ENCODE measurements around the gene HYAL3. TPM values are rescaled to one million over a fixed set of nuclear protein-coding genes. Genes with fewer than 3 reads are reported as not detected.
"Not testable (repeated sequence)": the region's sequence is repeated elsewhere in the genome, so short reads cannot be mapped to it uniquely, and the experiment has no call there.

Gene HYAL3
- total and polyA plus RNA-seq, 7 donors, result 0.60 to 8.3 (median 3.3) TPM

DNA sequence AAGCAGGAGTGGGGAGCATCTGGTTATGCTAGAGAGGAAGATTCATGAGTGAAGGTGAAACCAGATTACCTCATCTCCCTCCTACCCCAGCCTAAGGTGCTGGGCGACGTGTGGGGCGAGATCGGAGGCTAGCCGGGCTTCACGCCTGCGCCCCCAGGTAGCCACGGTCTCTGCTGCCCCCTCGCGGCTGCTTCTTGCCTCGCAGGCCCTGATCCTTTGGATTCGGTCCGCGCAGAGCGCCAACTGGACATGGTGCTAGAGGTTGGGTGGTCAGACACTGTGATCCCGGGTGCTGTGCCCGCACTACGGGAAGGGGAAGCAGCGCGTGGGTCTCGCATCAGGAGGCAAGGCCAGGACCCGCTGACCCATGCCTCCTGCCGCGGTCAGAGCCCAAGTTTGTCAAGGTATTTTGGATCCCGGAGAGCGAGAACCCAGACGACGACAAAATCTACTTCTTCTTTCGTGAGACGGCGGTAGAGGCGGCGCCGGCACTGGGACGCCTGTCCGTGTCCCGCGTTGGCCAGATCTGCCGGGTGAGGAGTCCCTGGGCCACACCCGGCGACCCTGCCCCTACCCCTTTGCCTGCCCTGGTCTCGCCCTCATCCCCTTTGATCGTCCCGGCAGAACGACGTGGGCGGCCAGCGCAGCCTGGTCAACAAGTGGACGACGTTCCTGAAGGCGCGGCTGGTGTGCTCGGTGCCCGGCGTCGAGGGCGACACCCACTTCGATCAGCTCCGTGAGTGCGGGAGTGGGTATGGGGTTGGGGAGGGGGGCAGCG lies 26.1 kb downstream of the HYAL3 start:
- TF ChIP-seq, protein P1, sequence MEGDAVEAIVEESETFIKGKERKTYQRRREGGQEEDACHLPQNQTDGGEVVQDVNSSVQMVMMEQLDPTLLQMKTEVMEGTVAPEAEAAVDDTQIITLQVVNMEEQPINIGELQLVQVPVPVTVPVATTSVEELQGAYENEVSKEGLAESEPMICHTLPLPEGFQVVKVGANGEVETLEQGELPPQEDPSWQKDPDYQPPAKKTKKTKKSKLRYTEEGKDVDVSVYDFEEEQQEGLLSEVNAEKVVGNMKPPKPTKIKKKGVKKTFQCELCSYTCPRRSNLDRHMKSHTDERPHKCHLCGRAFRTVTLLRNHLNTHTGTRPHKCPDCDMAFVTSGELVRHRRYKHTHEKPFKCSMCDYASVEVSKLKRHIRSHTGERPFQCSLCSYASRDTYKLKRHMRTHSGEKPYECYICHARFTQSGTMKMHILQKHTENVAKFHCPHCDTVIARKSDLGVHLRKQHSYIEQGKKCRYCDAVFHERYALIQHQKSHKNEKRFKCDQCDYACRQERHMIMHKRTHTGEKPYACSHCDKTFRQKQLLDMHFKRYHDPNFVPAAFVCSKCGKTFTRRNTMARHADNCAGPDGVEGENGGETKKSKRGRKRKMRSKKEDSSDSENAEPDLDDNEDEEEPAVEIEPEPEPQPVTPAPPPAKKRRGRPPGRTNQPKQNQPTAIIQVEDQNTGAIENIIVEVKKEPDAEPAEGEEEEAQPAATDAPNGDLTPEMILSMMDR (IDR thresholded peaks at IDR 0.05), result peak; percentile 97 to 99 (median 99)
- TF ChIP-seq POLR2A (IDR thresholded peaks at IDR 0.05), result no peak
- TF ChIP-seq EP300 (IDR thresholded peaks at IDR 0.05), result no peak
- TF ChIP-seq POLR2AphosphoS5 (IDR thresholded peaks at IDR 0.05), result peak in 3 of 4 donors; percentile 20 to 38 (median 34)
- 2 to 5% methylated on average over 61 of the region's 61 CpGs for WGBS, 2 donors
- peak; percentile 92 for DNase-seq
- Histone ChIP-seq H3K36me3 (peaks cover 0 to 11% (median 0%) of the 10 kb centered on the region in 4 donors), H3K27me3 (peaks cover 0 to 21% (median 0%) of the 10 kb centered on the region in 3 donors), H3K4me1 (peaks cover 0 to 43% (median 36%) of the 10 kb centered on the region in 4 donors), H3K27ac (peak overlapping the region in 3 of 4 donors; percentile 48 to 99 (median 65)), H3K4me3 (peak overlapping the region in 3 of 4 donors; percentile 31 to 45 (median 35)), H3K9me3 (no peaks in the 10 kb centered on the region)
- intact Hi-C loops (cut with DNase I), result loop anchor here (1.0 to 2.0 kb wide), 3 partner anchors 13 to 80 kb away; no protein-coding TSS in a partner anchor

DNA sequence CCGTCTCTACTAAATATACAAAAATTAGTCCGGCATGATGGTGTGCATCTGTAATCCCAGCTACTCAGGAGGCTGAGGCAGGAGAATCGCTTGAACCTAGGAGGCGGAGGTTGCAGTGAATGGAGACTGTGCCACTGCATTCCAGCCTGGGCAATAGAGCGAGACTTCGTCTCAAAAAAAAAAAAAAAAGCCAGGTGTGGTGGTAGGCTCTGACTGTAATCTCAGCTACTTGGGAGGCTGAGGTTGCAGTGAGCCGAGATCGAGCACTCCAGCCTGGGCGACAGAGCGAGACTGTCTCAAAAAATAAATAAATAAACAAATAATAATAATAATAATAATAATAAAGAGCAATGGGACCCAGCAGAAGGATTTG lies 26.7 kb downstream of the HYAL3 start:
- peak overlapping the region in 1 of 4 donors; percentile 45 for H3K4me3 ChIP-seq

DNA sequence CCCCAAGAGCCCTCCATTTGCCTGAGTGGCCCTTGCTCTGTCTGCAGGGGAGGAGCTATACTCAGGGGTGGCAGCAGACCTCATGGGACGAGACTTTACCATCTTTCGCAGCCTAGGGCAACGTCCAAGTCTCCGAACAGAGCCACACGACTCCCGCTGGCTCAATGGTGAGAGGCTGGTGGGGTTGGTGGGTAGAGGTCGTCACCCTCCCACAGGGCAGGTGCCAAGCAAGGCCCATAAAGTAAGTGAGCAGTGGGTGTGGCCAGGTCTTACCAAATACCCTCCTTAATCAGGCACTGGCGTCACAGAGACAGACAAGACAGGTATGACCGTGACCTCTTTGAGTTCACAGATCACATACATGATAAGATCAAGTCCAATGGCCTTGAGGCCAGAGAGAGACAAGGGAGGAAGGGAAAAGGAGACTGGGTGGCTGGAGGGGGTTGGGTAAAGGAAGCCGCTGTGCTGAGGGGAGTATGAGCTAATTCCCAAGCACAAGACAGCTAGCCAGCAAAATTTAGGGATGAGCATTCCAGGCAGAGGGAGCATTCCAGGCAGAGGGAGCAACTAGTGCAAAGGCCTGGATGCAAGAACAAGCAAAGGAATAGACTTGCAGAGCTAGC lies 27.8 kb downstream of the HYAL3 start:
- Histone ChIP-seq H3K27me3 (peaks cover 0 to 21% (median 0%) of the 10 kb centered on the region in 3 donors), H3K36me3 (peaks cover 0 to 10% (median 0%) of the 10 kb centered on the region in 4 donors), H3K4me1 (peaks cover 0 to 60% (median 52%) of the 10 kb centered on the region in 4 donors), H3K9me3 (no peaks in the 10 kb centered on the region), H3K27ac (peak overlapping the region in 3 of 4 donors; percentile 93 to 99 (median 99)), H3K4me3 (peak overlapping the region in 1 of 4 donors; percentile 43)
- intact Hi-C loops (cut with DNase I), result no loop called here
- no peak for DNase-seq
- WGBS, 2 donors, result 40 to 80% methylated on average over 10 of the region's 10 CpGs
- no peak for TF ChIP-seq POLR2A (IDR thresholded peaks at IDR 0.05)
- TF ChIP-seq, protein P1 (IDR thresholded peaks at IDR 0.05), result no peak
- TF ChIP-seq EP300 (IDR thresholded peaks at IDR 0.05), result no peak

More for the DNA sequence above, 26.7 kb downstream of the HYAL3 start:
- peaks cover 0 to 21% (median 0%) of the 10 kb centered on the region in 3 donors for H3K27me3 ChIP-seq
- intact Hi-C loops (cut with DNase I), result loop anchor here (2.0 kb wide), 1 partner anchor 80 kb away; no protein-coding TSS in a partner anchor
- H3K27ac ChIP-seq, result peak overlapping the region in 3 of 4 donors; percentile 48 to 99 (median 65)
- DNase-seq, H3K9me3 ChIP-seq: not testable (repeated sequence)
- 61 to 71% methylated on average over 10 of the region's 10 CpGs for WGBS, 2 donors
- H3K4me1 ChIP-seq, result peaks cover 0 to 49% (median 42%) of the 10 kb centered on the region in 4 donors
- peaks cover 0 to 11% (median 0%) of the 10 kb centered on the region in 4 donors for H3K36me3 ChIP-seq

DNA sequence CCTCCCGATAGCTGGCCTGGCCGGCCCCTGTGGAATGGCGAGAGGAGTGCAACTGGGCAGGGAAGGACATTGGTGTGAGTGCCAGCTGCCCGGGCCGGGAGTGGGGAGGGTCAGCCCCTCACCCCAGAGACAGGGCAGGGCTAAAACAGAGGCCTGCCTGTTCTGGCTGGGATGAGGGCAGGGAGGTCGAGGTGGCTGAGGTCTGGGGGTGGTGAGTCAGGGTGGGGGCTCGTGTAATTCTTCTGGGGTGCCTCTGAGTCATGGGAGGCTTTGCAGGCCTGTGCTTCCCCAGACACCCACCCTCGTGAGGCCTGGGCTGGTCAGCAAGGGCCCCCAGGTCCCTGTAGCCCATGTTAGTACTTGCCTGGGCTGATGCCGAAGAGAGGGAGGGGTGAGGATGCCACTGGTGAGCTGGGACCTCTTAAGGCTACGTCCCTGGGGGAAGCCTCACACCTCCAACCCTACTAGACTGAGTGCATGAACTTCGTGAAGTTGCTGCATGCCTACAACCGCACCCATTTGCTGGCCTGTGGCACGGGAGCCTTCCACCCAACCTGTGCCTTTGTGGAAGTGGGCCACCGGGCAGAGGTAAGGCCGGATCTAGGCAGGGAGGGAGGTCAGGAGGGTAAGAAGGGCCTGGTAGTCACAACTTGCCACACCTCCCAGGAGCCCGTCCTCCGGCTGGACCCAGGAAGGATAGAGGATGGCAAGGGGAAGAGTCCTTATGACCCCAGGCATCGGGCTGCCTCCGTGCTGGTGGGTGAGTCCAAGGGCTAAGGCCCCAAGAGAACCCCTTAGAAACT lies 28.6 kb downstream of the HYAL3 start:
- H3K4me3 ChIP-seq, result peak overlapping the region in 3 of 4 donors; percentile 34 to 43 (median 39)
- intact Hi-C loops (cut with DNase I), result no loop called here
- TF ChIP-seq POLR2A (IDR thresholded peaks at IDR 0.05) (no peak), POLR2AphosphoS5 (IDR thresholded peaks at IDR 0.05) (peak in 2 of 4 donors; percentile 65 to 70), EP300 (IDR thresholded peaks at IDR 0.05) (no peak)

DNA sequence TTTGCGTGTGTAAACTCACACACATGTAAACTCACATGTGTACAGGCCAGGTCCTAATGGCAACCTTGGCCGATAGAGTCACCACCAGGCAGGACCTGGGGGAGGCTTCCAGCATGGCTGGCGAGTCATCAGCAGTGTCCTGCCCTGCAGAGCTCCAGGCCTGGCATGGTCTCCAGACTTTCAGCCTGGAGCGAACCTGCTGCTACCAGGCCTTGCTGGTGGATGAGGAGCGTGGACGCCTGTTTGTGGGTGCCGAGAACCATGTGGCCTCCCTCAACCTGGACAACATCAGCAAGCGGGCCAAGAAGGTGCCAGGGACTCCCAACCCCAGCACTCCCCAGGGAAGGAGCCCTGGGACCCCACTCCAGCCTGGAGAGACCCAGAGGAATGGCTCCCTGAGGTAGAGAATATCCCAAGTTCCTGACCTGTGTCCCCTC lies 29.2 kb downstream of the HYAL3 start:
- WGBS, 2 donors, result 86 to 90% methylated on average over 8 of the region's 8 CpGs
- H3K9me3 ChIP-seq, result no peaks in the 10 kb centered on the region
- H3K36me3 ChIP-seq, result no peaks in the 10 kb centered on the region
- intact Hi-C loops (cut with DNase I), result no loop called here
- H3K27me3 ChIP-seq, result peaks cover 0 to 9% (median 0%) of the 10 kb centered on the region in 3 donors
- no peak for TF ChIP-seq EP300 (IDR thresholded peaks at IDR 0.05)
- TF ChIP-seq POLR2AphosphoS5 (IDR thresholded peaks at IDR 0.05), result no peak
- TF ChIP-seq POLR2A (IDR thresholded peaks at IDR 0.05), result no peak
- TF ChIP-seq, protein P1 (IDR thresholded peaks at IDR 0.05), result no peak
- H3K27ac ChIP-seq, result peak overlapping the region; percentile 93 to 99 (median 99)
- H3K4me1 ChIP-seq, result peaks cover 0 to 74% (median 66%) of the 10 kb centered on the region in 4 donors
- peak overlapping the region in 3 of 4 donors; percentile 34 to 43 (median 39) for H3K4me3 ChIP-seq
- no peak for DNase-seq

More for the DNA sequence above, 28.6 kb downstream of the HYAL3 start:
- 81 to 85% methylated on average over 19 of the region's 19 CpGs for WGBS, 2 donors
- Histone ChIP-seq H3K27ac (peak overlapping the region; percentile 93 to 99 (median 99)), H3K36me3 (peaks cover 0 to 4% (median 0%) of the 10 kb centered on the region in 4 donors), H3K27me3 (peaks cover 0 to 13% (median 0%) of the 10 kb centered on the region in 3 donors), H3K4me1 (peaks cover 0 to 68% (median 60%) of the 10 kb centered on the region in 4 donors), H3K9me3 (no peaks in the 10 kb centered on the region)
- DNase-seq, result no peak

Data from sigmoid colon (tissue), 7 donors.